Sigmoid colon (tissue), 4 donors: ENCODE results near the gene TYSND1.

Source experiments
- CTCF ChIP-seq, 4 experiments: fragments of 450-650 bp in 3 of 4; fragments of 200-600 bp in 1 of 4; IDR thresholded peaks; one replicate each; pipeline ENCODE4 v1.5.1; 2016 to 2019; ENCODE audit warnings: antibody characterized with exemption in 4 of 4, mild to moderate bottlenecking in 3 of 4, moderate library complexity in 2 of 4
- EP300 ChIP-seq, 4 donors: sonication (generic); formaldehyde crosslinking; IDR thresholded peaks; one replicate each; pipeline ENCODE4 v1.6.1; 2017; ENCODE audit warnings: antibody characterized with exemption in 4 of 4
- POLR2A ChIP-seq, 2 donors: fragments of 450-650 bp; IDR thresholded peaks; one replicate each; pipeline ENCODE4 v1.6.1; 2016; ENCODE audit warnings: antibody characterized with exemption in 2 of 2, mild to moderate bottlenecking in 2 of 2, moderate library complexity in 2 of 2
- POLR2AphosphoS5 ChIP-seq, 4 donors: sonication (generic); formaldehyde crosslinking; IDR thresholded peaks; one replicate each; pipeline ENCODE4 v1.6.1; 2017; ENCODE audit warnings: antibody characterized with exemption in 4 of 4

GRCh38 chr10:70117646-70118045 is 28.9 kb downstream of the TYSND1 start:
- no peak for TF ChIP-seq CTCF (IDR thresholded peaks at IDR 0.05)
- TF ChIP-seq EP300 (IDR thresholded peaks at IDR 0.05), result no peak
- TF ChIP-seq POLR2AphosphoS5 (IDR thresholded peaks at IDR 0.05), result no peak
- TF ChIP-seq POLR2A (IDR thresholded peaks at IDR 0.05), result no peak
